HG03064 (cell line): ENCODE data around the gene THTPA.

ENCODE experiments used
- ATAC-seq: cut with Tn5 transposase; IDR thresholded peaks from one replicate; pipeline ENCODE4 v1.9.1; 2021; ENCODE audit warnings: low read depth; ENCODE audit not compliant: unreplicated experiment

The THTPA gene

DNA sequence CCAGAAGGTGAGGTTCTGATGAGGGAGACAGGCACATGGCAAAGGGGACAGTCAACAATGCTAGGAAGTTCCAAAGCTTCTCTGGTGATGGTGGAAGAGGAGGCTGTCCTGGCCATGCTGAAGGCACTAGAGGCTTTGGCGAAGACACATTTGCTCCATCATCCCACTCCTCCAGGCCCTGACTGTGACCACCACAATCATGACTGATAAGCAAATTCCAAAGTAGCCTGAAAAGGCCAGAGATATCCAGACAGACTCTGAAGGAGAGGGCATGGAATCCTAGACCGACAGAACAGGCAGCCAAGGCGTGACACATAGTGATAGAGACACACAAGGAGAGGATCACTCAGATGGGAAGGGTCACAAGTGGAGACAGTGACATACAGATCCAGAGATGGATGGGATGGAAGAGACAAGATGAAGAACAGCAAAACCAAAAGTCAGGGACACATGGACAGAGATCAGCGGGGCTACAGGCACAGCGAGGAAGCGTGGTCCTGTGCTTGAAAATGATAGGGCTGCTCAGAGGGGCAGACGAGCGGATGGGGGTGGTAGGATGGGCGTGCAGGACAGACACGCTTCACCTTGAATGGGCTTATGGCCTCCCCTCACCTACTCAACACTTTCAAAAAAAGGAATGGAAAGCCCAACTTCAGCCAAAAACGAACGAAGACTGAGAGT, 5.8 kb upstream of the THTPA start:
- ATAC-seq: no peak

DNA sequence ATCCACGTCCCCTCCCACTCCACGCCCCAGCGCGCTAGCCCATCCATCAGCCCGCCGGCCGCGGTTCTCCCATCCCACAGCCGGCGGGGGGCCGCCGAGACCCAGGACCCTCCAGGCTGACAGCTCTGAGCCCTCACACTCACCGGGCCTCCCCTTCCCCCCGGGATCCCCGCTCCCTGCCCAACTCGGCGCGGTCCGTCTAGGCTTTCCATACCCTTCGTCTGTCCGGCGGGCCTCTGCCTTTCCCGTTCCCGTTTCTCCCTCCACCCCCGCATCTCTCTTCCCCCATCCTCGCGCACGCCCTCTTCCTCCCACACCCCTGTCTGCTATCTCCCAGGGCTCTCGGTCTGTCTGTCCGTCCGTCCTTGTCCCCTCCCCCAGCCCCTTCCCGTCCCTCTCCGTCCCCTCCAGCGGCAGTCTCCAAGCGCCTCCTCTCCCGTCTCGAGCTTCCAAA, 5.2 kb upstream of the THTPA start:
- ATAC-seq: no peak

DNA sequence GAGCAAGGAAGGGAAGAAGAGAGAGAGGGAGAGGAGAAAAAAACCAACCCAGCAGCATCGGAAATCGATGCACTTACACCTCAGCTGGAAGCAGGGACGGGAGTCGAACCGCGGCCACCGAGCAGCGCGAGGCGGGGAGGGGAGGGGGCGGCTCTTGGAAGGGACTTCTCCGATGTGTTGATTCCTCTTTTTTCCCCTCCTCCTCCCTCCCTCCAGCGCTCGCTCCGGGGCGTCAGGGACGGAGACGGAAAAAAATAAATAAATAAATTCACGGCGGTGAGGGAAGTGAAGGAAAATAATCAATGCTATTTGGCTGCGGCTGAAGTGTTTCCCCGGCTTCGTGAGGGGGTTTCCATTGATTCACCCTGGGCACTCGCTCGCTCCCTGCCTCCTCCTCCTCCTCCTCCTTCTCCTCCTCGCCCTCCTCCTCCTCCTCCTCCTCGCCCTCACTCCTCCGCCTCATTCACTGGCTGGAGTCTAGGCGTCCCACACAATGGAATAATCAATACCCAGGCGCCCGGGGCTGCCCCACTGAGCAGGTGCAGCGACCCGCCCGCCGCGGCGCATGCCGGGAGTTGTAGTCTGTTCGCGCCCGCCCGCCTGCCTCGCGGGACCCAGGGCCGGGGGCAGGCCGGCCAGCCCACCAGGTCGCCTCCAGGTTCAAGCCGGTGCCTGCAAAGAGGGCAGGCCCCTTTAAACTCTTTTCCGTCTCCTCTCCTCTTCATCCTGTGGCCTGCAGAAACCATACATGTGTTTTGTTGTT, 4.6 kb upstream of the THTPA start, which contains the start of gene ZFHX2:
Gene ZFHX2, minus strand, starts transcription at position 500 of the 763 bp plus-strand sequence. CDS start 16,440 bp downstream, outside the sequence.
- ATAC-seq: no peak

DNA sequence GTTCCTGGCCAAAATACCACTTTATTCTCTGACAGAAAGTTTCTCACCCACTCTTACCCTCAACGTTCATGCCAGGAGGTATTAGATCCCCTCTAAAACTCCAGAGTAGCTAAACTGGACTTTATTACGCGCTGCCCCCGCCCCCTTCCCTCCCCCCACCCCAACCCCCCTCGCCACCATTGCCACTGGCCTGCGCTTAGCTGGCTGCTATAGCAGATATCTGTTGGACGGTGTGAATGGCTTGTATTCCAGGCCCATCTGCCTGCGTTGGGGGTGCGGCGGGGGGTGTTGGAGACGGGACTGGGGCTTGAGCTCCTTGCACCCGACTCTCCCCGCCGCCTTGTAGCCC, 564 bp upstream of the THTPA start:
- no peak for ATAC-seq

DNA sequence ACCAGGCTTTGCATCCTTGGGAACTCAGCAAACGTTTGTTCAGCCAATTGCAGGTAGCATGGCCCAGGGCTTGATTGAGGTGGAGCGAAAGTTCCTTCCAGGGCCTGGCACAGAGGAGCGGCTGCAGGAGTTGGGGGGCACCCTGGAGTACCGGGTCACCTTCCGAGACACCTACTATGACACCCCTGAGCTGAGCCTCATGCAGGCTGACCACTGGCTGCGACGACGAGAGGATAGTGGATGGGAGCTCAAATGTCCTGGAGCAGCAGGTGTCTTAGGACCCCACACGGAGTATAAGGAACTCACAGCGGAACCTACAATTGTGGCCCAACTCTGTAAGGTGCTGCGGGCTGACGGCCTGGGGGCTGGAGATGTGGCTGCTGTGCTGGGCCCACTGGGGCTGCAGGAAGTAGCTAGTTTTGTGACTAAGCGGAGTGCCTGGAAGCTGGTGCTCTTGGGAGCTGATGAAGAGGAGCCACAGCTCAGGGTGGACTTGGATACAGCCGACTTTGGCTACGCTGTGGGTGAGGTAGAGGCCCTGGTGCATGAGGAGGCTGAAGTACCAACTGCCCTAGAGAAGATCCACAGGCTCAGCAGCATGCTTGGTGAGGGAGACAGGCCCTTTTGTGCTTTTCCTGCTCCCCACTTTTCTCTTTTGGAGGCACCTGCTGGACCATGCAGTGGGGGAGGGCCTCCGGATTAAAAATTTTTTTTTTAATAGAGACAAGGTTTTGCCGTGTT, 799 bp downstream of the THTPA start:
- no peak for ATAC-seq

DNA sequence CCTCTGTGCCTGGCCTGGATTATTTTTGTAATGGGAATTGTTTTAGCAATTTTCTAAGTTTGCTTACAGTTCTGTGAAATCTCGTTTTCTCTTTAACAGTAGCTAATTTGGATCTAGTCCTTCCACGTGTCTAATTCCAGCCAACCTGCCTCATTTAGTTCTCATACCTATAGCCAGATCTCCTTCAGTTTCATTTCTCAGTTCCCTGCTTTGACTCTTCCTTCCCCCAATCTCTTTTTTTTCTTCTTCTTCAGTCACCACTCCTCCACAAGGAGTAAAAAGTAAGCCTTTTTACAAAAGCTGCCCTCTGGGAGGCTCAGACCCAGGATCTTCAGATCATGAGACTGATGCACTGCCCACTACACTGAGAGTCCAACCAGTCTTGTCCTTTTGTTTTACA, 1.4 kb downstream of the THTPA start:
- no peak for ATAC-seq

DNA sequence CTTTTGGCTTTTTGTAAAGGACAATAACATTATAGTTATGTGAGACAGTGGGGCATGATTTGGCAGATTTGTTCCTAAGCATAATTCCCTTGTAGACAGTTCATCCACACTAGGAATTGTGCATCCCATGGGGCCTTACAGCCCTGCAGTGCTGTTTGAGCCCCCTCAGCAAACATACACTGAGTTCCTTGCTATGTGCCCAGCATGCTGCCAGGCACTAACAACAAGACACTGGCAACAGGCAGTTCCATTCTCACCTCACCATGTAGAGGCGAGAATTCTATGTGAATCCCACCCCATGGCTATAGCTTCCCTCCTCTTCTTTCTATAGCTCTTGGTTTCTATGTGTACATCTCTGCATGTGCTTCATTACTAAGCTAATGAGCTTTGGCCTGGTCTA, 1.9 kb downstream of the THTPA start:
- no peak for ATAC-seq

DNA sequence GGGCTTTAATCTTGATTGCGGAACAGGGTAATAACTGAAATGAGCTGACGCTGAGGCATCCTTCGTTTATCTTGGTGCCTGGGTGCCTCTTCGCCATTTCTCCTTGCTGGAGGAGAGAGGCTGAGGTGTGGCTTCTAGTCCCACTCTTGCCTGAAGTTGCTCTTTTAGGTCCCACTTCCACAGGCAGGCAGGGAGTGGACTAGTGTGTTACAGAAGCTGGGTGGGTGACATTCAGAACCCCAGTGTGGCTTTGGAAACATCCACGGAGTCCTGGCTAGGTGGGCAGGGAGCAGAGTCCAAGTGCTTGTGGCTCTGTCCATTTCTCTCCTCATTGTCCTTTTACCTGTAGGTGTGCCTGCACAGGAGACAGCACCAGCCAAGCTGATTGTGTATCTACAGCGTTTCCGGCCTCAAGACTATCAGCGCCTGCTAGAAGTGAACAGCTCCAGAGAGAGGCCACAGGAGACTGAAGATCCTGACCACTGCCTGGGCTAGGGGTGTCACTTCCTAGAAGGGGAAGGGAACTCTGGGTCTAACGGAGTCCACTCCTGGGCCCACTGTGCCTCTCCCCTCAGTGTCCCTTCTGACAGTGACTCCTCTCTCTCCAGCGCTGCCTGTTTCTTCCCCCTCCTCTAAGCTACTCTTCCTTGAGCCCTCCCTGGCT, 2.4 kb downstream of the THTPA start:
- no peak for ATAC-seq

DNA sequence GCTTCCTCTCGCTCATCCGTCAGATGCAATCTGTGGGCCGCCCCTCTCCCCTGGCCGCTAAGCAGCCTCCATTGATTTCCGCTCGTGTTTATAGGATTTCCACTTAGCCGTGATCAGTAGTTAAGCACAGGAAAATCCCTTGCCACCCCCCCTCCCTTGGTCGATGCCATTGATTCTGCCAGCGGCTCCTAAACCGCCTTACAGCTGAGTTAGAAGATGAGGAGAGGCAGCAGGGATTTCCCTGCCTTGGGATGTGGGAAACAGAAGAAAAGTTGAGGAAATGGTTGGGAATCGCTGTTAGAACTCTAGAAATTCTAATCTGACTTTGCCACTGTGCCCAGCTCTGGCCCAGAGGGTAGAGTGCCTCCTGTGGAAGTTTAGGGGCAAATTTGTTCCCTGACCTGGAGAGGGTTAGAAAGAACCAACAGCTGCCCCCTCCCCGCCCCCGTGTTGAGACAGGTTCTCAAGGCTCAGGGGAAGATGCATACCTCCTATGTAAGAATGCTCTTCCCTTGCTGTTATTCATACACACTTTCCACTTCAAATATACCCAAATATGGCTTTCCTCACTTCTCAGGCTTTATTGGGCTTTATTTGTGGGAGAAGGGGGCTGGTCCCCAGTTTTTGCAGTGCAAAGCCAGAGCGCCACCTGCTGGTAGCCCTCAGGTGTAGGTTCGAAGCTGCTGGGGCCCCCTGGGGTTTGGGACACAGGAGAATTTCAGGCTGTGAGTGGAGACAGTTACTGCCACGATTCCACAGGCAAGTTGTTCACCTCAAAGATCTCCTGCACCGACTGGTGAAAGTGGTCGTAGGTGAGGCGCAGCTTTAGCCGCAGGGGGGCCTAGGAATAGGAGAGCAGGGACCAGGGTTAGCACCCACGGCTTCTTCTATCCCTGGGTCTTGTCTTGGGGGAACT, 3.2 kb downstream of the THTPA start:
- no peak for ATAC-seq

DNA sequence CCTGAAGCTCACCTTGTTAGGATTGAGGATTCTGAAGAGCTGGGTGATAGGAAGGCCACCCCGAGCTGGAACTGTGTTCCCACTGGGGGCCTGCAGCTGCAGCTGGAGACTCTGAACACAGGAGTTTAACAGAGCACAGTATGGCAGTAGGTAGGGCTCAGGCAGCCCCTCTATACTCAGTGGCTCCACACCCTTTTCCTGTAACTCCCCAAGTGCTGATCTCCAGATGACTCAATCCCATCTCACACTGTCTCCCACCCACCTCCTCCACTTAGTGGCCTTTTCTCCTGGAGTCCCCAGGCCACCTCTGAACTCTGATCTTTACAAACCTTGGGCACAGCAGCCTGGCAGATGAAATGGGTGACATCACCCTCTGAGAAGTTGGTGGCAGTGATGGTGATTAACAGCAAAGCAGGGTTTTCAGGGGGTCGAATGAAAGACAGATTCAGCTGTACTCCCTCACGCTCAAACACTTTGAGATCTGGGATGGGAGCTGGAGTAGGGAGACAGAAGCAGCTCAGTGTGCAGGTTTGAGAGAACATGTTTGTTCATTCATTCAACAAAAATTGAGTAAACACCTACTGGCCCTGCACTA, 4.0 kb downstream of the THTPA start:
- ATAC-seq: no peak

DNA sequence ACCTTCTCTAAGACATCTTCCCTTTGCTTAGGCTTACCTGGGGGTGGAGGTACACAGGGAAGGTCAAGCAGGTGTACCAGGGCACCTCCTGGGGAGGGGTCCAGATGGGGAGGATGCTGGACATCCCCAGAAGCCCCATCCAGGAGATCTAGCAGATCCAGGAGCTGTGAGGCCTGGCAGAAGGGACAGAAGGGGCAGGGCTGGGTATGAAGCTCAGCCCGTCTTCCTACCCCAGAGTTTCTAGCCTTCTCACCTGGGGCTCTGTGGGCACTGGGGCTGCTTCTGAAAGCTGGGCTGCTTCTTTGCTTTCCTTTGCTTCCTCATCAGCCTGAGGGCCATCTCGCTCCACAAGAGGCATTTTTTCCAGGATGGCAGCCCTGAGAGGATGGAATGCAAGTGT, 5.2 kb downstream of the THTPA start:
- ATAC-seq: no peak

DNA sequence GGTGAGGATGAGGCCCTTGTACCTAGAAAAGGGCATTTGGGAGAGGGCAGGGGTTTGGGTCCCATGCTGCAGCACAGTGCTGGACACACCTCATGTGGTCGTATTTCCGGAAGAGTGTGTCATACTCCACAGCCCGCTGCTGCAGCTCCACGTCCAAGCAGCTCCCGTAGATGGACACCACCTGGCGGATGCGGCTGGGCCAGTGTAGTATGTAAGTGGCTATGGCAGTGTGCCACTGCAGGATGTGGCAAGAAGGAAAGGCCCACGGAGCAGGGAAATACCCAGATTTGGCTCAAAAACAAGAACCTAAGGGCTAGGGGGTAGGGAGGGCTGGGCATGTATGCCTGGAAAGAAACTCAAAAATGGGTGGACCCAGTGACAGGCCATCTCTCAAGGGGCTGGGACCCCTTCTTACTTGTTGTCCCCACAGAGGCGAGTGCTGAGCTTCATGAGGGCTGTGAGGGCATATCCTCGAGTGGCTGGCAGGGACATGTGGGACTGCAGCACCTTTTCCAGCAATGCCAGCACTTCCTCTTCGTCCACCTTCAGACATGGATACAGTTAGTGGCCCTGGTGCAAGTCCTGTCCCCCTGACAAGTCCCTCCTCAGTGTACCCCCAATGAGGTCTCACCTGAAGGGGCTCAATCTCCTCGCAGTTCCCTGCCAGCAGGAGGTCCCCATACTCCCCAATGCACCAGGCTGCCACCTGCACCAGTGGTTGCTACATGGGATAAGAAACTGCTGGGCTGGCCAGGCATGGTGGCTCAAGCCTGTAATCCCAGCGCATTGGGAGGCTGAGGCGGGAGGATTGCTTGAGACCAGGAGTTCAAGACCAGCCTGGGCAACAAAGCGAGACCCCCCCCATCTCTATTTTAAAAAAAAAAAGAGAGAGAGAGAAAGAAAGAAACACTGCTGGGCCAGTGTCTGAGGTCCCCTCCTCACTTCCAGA, 6.1 kb downstream of the THTPA start:
- ATAC-seq: no peak

DNA sequence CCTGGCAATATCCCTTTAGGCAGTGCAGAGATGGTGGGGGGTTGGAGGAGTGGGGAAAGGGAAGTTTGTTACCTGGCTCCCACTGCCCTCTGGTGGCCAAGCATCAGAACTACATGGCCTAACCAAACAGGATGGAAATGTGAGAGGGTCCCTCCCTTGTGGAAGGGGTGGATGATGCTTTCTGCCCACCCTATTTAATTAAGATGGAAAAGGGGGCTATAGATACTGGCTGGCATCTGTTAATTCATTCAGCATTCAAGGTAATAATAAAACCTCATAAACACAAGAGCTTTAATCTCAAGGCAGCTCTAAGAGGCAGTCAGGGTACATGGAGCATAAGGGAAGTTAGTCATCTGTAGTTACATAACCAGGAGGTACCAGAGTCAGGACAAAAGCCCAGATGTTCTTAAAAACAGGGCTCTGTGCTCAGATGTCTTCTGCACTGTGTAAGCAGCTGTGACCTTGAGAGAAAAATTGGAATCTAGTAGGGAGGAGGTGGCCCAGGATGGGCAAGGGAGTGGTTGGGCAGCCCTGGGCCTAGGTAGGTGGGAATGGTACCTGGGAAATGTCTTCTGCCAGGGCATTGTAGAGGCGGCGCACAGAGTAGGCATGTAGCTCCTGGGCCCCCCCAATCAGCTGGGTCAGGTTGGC, 6.9 kb downstream of the THTPA start:
- ATAC-seq: no peak

DNA sequence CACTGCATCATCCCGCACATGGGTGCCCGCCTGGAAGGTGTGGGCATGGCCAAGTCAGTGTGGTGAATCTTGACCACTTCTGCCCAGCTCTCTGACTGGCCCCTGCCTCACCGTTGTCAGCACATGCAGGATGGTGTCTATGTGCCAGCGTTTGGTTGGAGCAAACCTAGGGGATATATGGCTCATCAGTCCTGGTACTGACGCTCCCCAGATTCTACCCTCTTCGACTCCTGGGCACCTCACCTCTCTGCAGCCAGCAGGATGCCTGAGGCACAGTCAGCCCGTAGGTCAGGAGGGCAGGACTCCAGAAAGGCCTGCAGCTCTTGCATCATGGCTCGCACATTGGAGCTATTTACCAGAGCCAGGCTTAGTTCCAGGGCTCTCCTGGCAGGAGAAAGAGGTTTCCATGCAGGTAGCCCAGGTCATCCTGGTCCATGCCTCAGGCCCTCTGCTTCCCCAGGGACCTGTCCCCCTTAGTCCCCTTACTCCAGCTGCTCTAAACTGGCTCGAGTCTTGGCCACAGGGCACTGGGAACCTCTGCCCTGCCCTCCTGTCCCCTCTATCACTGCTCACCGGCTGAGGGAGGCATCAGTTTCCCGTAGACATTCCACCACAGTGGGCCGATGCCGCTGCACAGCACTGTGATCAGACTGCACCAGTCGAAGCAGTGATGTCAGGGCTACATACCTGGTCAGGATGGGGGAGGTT, 7.6 kb downstream of the THTPA start:
- no peak for ATAC-seq

DNA sequence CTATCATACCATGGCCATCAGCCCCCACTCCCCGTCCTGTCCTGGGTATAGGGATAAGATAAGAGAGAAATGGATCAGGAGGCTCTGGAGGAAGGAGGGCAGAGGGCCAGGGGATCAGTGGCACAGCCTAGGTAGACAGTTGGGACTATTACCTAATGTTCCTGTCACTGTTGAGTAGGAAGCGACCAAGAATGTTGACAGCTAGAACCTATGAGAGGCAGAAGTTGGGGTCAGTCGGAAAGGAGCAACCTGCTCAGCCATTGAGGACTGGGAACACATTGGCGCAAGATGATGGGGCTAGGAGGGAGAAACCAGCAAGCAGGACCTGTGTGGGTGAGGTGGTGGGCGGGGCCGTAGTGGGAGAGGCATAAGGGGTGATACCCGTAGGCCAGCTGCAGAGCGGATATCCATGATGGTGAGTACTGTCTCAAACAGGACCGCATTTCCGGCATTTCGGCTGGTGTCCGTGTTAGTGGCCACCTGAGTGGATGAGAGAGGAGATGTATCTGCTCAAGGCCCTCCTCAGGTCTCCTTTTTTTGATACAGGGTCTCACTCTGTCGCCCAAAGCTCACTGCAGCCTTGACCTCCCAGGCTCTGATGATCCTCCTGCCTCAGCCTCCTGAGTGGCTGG, 8.2 kb downstream of the THTPA start:
- no peak for ATAC-seq

DNA sequence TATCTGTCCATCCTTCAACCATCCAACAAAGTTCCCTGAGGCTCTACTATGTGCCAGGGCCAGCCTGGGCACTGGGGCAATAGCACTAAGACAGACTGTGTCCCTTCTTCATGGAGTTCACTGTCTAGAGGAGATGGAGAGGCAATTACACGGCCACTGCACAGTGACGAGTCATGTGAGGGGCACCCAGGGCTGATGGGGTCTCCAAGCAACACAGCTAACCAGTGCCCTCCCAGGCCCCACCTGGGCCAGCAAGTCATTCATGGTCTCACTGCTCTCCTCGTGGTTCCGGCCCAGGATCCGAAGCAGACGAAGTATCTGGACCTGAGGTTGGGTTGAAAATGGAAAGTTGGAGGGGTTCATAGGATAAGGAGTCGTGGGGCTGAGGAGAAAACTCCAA, 8.8 kb downstream of the THTPA start:
- ATAC-seq: no peak

DNA sequence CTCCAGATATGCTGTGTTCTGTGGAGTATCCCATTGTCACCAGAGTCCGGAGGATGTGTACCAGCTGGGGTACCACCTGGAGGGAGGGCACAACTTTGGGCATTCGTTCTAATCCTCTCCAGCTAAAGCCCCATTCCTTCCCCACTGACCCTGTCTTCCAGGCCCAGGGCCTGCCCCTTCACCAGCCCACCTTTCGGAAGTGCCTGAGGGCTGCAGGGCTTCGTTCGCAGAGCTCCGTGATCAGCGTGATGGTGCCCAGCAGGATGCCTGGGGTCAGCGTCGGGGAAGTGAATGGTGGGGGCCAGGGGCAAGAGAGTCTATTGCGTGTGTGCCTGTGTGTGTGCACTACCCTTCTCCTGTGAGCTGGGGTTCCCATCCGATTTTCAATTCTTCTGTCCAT, 9.6 kb downstream of the THTPA start:
- no peak for ATAC-seq
